ENCODE data around the gene HMHB1. TPM values are rescaled to one million over a fixed set of nuclear protein-coding genes. Genes with fewer than 3 reads are reported as not detected.

HMHB1 gene
- total RNA-seq, 2 experiments from 2014 or later = not detected

DNA sequence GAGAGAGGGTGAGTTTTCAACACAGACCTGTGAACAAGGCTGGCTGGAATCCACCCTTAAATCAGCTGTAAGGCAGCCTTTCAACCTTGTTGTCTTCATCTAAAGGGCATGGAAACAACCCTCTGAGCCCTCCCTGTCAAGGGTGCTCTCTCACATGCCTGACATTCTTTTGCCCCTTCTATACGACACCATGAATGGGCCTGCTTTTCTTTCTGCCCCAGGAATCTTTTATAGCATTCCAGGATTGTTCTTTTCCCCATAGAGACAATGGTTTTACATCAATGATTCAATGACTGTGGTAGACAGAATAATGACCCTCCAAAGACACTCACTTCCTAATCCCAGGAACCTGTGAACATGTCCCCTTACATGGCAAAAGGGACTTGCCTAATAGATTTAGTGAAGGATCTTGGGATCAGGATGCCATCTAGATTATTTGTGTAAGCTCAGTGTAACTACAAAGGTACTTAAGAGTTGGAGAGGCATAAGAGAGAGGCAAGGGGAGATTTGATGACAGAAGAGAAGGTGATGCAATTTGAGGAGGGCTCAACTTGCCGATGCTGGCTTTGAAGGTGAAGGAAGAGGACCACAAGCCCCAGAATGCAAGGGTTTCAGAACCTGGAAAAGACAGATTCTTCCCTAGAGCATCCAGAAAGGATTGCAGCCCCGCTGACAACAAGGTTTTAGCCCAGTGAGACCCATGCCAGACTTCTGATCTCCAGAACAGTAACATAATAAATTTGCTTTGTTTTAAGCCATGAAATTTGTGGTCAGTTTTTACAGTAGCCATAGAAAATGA, 29.2 kb upstream of the HMHB1 start:
- H3K36me3 Mint-ChIP-seq = no peaks in the 10 kb centered on the region
- H3K27me3 Mint-ChIP-seq = peaks cover 2% of the 10 kb centered on the region
- intact Hi-C loops (cut with micrococcal nuclease) = no loop called here
- ChIA-PET CTCF (no interaction called here), POLR2A (no interaction called here)
- no peak for DNase-seq
- H3K4me1 Mint-ChIP-seq (ENCODE audit: low read depth) = no peaks in the 10 kb centered on the region
- H3K27ac Mint-ChIP-seq = no peak overlapping the region
- peaks cover 4% of the 10 kb centered on the region for H3K9me3 Mint-ChIP-seq
- H3K4me3 Mint-ChIP-seq = no peak overlapping the region

DNA sequence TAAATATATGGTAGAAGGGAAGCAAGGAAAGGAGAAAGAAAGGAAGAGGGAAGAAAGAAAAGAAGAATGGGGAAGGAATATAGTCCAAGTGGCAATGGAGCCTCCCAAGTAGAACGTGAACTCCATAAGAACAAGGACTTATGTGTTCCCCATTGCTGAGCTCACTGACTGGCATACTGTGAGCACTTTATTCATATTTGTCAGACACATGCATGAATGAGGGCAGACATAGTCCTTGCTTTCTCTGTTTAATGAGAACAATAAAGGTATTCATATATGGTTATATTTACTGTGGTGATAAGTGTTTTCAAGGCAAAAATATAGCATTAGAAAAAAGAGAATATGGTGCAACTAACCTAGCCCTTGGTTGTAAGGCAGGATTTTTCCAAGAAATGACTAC, 23.6 kb upstream of the HMHB1 start:
- H3K27me3 Mint-ChIP-seq = no peaks in the 10 kb centered on the region
- DNase-seq = no peak
- peaks cover 2% of the 10 kb centered on the region for H3K9me3 Mint-ChIP-seq
- POLR2A ChIA-PET = no interaction called here
- intact Hi-C loops (cut with micrococcal nuclease) = no loop called here
- CTCF ChIA-PET = no interaction called here
- peaks cover 2% of the 10 kb centered on the region for H3K36me3 Mint-ChIP-seq
- no peak overlapping the region for H3K4me3 Mint-ChIP-seq
- H3K4me1 Mint-ChIP-seq (ENCODE audit: low read depth) = peaks cover 6% of the 10 kb centered on the region
- H3K27ac Mint-ChIP-seq = no peak overlapping the region

DNA sequence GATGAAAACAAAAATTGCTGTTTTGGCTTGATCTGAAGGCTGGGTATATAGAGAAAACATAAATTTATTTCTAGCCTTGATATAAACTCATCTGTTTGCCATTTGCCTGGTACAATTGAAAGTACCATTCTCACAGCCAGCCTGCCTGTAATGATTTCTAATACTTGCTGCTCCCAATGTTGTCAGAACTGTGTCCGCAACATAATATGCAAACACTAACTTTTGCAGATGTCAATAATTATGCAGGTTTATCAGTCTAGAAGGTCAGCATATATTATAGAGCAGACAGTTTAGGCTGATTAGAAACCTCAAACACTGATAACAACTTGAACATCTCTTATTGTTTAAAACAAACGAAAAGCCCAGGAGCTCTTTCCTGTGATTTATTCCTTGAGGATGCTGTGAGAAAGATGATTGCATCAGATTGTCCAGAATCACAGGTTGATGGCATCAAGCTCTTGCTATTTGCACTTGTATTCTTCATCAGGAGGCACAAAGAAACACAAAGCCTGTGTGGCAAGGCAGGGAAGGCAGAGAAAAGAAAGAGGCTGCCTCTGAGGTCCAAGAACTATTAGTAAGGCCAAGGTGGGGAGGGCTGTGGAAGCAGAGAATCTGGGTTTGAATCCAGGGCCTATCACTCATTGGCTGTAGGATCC, 21.4 kb upstream of the HMHB1 start:
- H3K36me3 Mint-ChIP-seq = peaks cover 2% of the 10 kb centered on the region
- H3K4me3 Mint-ChIP-seq = no peak overlapping the region
- ChIA-PET POLR2A (no interaction called here), CTCF (no interaction called here)
- intact Hi-C loops (cut with micrococcal nuclease) = no loop called here
- no peak overlapping the region for H3K27ac Mint-ChIP-seq
- peaks cover 6% of the 10 kb centered on the region for H3K4me1 Mint-ChIP-seq (ENCODE audit: low read depth)
- H3K27me3 Mint-ChIP-seq = peaks cover 2% of the 10 kb centered on the region
- DNase-seq = no peak
- H3K9me3 Mint-ChIP-seq = peaks cover 2% of the 10 kb centered on the region

GRCh38 chr5:143791848-143792731, 19.9 kb upstream of the HMHB1 start:
- Mint-ChIP-seq H3K9me3 (peaks cover 2% of the 10 kb centered on the region), H3K27me3 (peaks cover 2% of the 10 kb centered on the region), H3K27ac (no peak overlapping the region), H3K36me3 (peaks cover 2% of the 10 kb centered on the region), H3K4me1 (ENCODE audit: low read depth) (peaks cover 6% of the 10 kb centered on the region), H3K4me3 (no peak overlapping the region)
- intact Hi-C loops (cut with micrococcal nuclease) = no loop called here
- DNase-seq = no peak
- CTCF ChIA-PET = no interaction called here
- POLR2A ChIA-PET = no interaction called here

- intact Hi-C loops (cut with micrococcal nuclease) = no loop called here
- Mint-ChIP-seq H3K4me1 (ENCODE audit: low read depth) (peaks cover 6% of the 10 kb centered on the region), H3K4me3 (no peak overlapping the region), H3K36me3 (peaks cover 2% of the 10 kb centered on the region), H3K9me3 (peaks cover 2% of the 10 kb centered on the region), H3K27ac (no peak overlapping the region), H3K27me3 (peaks cover 2% of the 10 kb centered on the region)
- ChIA-PET CTCF (no interaction called here), POLR2A (no interaction called here)
- DNase-seq = no peak
These were observed 18.7 kb upstream of the HMHB1 start for GRCh38 chr5:143793249-143793648.

DNA sequence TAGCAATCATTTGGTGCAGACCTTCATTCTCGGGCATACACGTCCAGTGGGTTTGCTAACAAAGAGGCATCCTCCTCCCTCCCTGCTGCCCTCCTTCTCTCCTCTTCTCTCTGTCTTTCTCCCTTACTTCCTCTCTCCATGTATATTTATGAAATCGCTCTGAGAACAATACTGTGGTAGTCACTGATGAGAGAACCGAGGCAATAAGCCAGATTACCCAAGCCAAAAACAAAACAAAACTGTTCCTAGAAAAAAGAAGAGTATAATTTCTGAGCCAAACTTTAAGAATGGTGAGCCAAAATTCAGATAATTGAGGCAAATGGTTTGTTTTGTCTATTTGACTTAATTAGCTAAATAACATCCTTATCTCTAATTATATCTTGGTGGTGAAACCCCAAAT, 15.8 kb upstream of the HMHB1 start:
- peaks cover 7% of the 10 kb centered on the region for H3K27me3 Mint-ChIP-seq
- peaks cover 8% of the 10 kb centered on the region for H3K4me1 Mint-ChIP-seq (ENCODE audit: low read depth)
- no peak overlapping the region for H3K4me3 Mint-ChIP-seq
- H3K27ac Mint-ChIP-seq = no peak overlapping the region
- intact Hi-C loops (cut with micrococcal nuclease) = no loop called here
- H3K9me3 Mint-ChIP-seq = no peaks in the 10 kb centered on the region
- ChIA-PET POLR2A (no interaction called here), CTCF (no interaction called here)
- no peaks in the 10 kb centered on the region for H3K36me3 Mint-ChIP-seq
- no peak for DNase-seq

DNA sequence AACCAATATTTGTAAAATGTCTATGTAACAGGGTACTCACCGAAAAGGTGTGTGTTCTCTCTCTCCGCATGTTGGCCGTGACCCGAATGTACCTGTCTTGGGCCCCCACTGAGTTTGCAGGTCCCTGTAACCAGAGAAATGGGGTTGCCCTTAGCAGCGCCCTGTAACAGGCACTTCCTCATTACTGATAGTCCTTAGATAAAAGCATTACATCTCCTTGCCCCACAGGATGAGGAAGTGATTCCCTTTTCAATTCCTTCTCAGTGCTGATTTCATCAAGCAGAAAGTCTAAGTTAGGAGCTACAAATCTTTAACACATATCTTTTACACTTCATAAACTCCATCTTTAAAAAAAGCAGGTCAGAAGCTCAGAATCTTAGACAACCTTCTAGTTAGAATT, 15.2 kb upstream of the HMHB1 start:
- Mint-ChIP-seq H3K9me3 (no peaks in the 10 kb centered on the region), H3K36me3 (no peaks in the 10 kb centered on the region), H3K4me3 (no peak overlapping the region), H3K4me1 (ENCODE audit: low read depth) (peaks cover 8% of the 10 kb centered on the region), H3K27me3 (peaks cover 7% of the 10 kb centered on the region), H3K27ac (no peak overlapping the region)
- DNase-seq = no peak
- CTCF ChIA-PET = no interaction called here
- intact Hi-C loops (cut with micrococcal nuclease) = no loop called here
- POLR2A ChIA-PET = no interaction called here

DNA sequence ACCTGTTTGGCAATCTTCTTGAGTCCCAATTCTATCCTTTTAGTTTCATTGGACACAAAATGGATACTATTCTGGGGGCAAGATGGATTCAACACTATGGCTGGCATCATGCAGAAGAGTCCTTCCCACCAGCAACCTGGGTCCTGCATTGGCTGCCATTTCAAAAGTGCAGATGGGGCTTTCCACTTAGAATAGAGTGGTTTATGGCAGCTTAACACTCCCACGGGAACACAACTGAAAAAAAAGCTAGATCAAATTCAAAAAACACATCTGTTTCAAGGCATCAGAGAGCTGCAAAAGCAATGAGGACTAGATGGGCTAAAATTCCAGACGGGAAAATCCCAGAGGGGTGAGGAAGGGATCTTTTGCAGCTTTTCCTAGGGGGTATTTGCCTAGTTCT, 11.2 kb upstream of the HMHB1 start:
- CTCF ChIA-PET = interaction anchor here (1.4 kb wide), 1 partner anchor 797 kb away, joined by 4 read pairs; no protein-coding TSS in a partner anchor
- no peak overlapping the region for H3K4me3 Mint-ChIP-seq

GRCh38 chr5:143801252-143801939, 10.6 kb upstream of the HMHB1 start:
- H3K4me1 Mint-ChIP-seq (ENCODE audit: low read depth) = peaks cover 3% of the 10 kb centered on the region
- POLR2A ChIA-PET = interaction anchor here (0.7 kb wide), 1 partner anchor 58 kb away, joined by 3 read pairs; no protein-coding TSS in a partner anchor
- no peak for DNase-seq
- intact Hi-C loops (cut with micrococcal nuclease) = no loop called here
- H3K27ac Mint-ChIP-seq = no peak overlapping the region
- H3K27me3 Mint-ChIP-seq = peaks cover 13% of the 10 kb centered on the region
- no peak overlapping the region for H3K4me3 Mint-ChIP-seq
- CTCF ChIA-PET = interaction anchor here (1.4 kb wide), 1 partner anchor 798 kb away, joined by 4 read pairs; no protein-coding TSS in a partner anchor
- H3K36me3 Mint-ChIP-seq = no peaks in the 10 kb centered on the region
- H3K9me3 Mint-ChIP-seq = no peaks in the 10 kb centered on the region

More for the DNA sequence above, 11.2 kb upstream of the HMHB1 start:
- peaks cover 12% of the 10 kb centered on the region for H3K27me3 Mint-ChIP-seq
- DNase-seq = no peak
- peaks cover 3% of the 10 kb centered on the region for H3K4me1 Mint-ChIP-seq (ENCODE audit: low read depth)
- no peaks in the 10 kb centered on the region for H3K36me3 Mint-ChIP-seq
- no peak overlapping the region for H3K27ac Mint-ChIP-seq
- POLR2A ChIA-PET = no interaction called here
- no peaks in the 10 kb centered on the region for H3K9me3 Mint-ChIP-seq
- intact Hi-C loops (cut with micrococcal nuclease) = no loop called here

DNA sequence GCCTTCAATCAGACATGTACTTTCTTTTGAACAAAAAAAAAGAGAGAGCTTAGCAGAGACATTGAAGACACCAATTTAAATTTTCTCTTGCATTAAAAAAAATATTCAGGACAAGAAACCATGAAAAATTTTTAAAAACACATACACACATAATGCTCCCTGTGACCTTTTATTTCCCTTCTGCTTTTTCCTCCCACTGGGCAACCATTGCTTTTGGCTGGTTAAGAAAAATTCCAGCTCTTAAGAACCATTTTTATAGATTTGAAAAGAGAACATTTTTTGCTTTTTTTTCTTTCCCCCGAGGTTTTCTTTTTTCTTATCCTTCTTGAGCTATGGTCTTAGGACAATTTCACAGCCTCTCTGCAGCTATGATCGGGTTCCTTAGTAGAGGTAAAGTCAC, 6.1 kb upstream of the HMHB1 start:
- Mint-ChIP-seq H3K4me1 (ENCODE audit: low read depth) (peaks cover 3% of the 10 kb centered on the region), H3K4me3 (no peak overlapping the region), H3K9me3 (no peaks in the 10 kb centered on the region), H3K36me3 (no peaks in the 10 kb centered on the region), H3K27me3 (peaks cover 10% of the 10 kb centered on the region), H3K27ac (no peak overlapping the region)
- ChIA-PET CTCF (no interaction called here), POLR2A (no interaction called here)
- intact Hi-C loops (cut with micrococcal nuclease) = no loop called here
- no peak for DNase-seq

DNA sequence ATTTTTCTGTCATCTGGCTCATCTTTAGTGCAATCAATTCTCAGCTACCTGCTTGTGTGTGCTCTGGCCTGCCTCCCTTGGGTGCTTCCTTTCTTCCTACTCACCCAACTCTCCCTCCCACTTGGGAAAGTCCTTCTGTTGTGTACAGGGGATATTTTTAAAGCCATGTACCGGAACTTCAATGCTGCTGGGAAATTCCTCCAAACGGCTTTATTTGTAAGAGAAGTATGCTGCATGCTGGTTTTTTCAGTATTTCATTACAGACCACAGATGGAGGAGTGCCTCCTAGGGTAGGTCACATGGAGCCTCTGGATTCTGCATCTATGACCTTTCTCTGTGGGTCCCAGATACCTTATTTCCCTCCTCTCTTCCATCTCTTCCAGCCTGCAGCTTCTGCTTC, 5.4 kb upstream of the HMHB1 start:
- intact Hi-C loops (cut with micrococcal nuclease) = no loop called here
- Mint-ChIP-seq H3K4me1 (ENCODE audit: low read depth) (peaks cover 4% of the 10 kb centered on the region), H3K27ac (no peak overlapping the region), H3K4me3 (no peak overlapping the region), H3K27me3 (peaks cover 8% of the 10 kb centered on the region), H3K36me3 (no peaks in the 10 kb centered on the region), H3K9me3 (no peaks in the 10 kb centered on the region)
- CTCF ChIA-PET = no interaction called here
- POLR2A ChIA-PET = no interaction called here
- no peak for DNase-seq

- intact Hi-C loops (cut with micrococcal nuclease) = no loop called here
- H3K36me3 Mint-ChIP-seq = no peaks in the 10 kb centered on the region
- DNase-seq = no peak
- H3K27ac Mint-ChIP-seq = no peak overlapping the region
- no peak overlapping the region for H3K4me3 Mint-ChIP-seq
- CTCF ChIA-PET = no interaction called here
- POLR2A ChIA-PET = no interaction called here
- peaks cover 12% of the 10 kb centered on the region for H3K4me1 Mint-ChIP-seq (ENCODE audit: low read depth)
- peaks cover 6% of the 10 kb centered on the region for H3K27me3 Mint-ChIP-seq
- H3K9me3 Mint-ChIP-seq = no peaks in the 10 kb centered on the region
These were observed 4.6 kb upstream of the HMHB1 start for GRCh38 chr5:143807401-143807800.

All from activated CD4-positive, alpha-beta memory T cell treated with anti-CD3 and anti-CD28 coated beads for 36 hours (primary cell).